SU-DHL-6 (cell line): Measurements from ENCODE around the gene FEN1.

ENCODE experiments used
- H2AFZ ChIP-seq: fragments of 200-600 bp; sonication (generic); 2 replicates; pipeline ENCODE4 v1.6.1; 2014; ENCODE audit warnings: low read depth, mild to moderate bottlenecking, moderate library complexity, mixed read lengths, antibody characterized with exemption, low read length; ENCODE audit not compliant: severe bottlenecking
- H3F3A ChIP-seq: fragments of 200-600 bp; shearing (Covaris generic); 2 replicates; pipeline ENCODE4 v1.6.0; 2016; ENCODE audit warnings: antibody characterized with exemption, mild to moderate bottlenecking; ENCODE audit not compliant: insufficient read depth
- H3K27ac ChIP-seq: fragments of 200-600 bp; sonication (generic); 2 replicates; pipeline ENCODE4 v1.5.1; 2016; ENCODE audit warnings: low read depth, mild to moderate bottlenecking, low read length, moderate library complexity, mixed read lengths
- H3K27me3 ChIP-seq: fragments of 200-600 bp; sonication (generic), shearing (Covaris generic); 2 replicates; pipeline ENCODE4 v1.6.0; 2014; ENCODE audit warnings: mild to moderate bottlenecking, low read length
- H3K36me3 ChIP-seq: fragments of 200-600 bp; sonication (generic); 2 replicates; pipeline ENCODE4 v1.6.1; 2014; ENCODE audit warnings: mild to moderate bottlenecking, low read length, mixed read lengths
- H3K4me2 ChIP-seq: fragments of 300-600, 200-600 bp; shearing (Covaris generic), sonication (generic); 2 replicates; pipeline ENCODE4 v1.6.0; 2014; ENCODE audit warnings: low read length, low read depth, mild to moderate bottlenecking; ENCODE audit not compliant: poor library complexity, severe bottlenecking
- H3K4me3 ChIP-seq: fragments of 200-600 bp; sonication (generic); 2 replicates; pipeline ENCODE4 v1.5.1; 2014; ENCODE audit warnings: antibody characterized with exemption, low read length, mild to moderate bottlenecking, mixed read lengths; ENCODE audit not compliant: insufficient read depth, poor library complexity, severe bottlenecking
- H3K79me2 ChIP-seq: fragments of 200-600 bp; sonication (generic); 2 replicates; pipeline ENCODE4 v1.6.1; 2014; ENCODE audit warnings: mild to moderate bottlenecking, low read length, moderate library complexity; ENCODE audit not compliant: insufficient read depth
- H3K9ac ChIP-seq: fragments of 200-600 bp; sonication (generic); 2 replicates; pipeline ENCODE4 v1.7.0; 2014; ENCODE audit warnings: mild to moderate bottlenecking, low read length
- H3K9me2 ChIP-seq: fragments of 200-600 bp; sonication (generic); replicated peaks from 2 replicates; pipeline ENCODE4 v1.6.1; 2014; ENCODE audit warnings: low read length; ENCODE audit not compliant: insufficient read depth
- H3K9me3 ChIP-seq: fragments of 200-600 bp; sonication (generic); 2 replicates; pipeline ENCODE4 v1.6.1; 2014; ENCODE audit warnings: low read length, mixed read lengths; ENCODE audit not compliant: insufficient read depth
- H4K20me1 ChIP-seq: fragments of 200-600 bp; sonication (generic); 2 replicates; pipeline ENCODE4 v1.6.1; 2014; ENCODE audit warnings: low read depth, mild to moderate bottlenecking, antibody characterized with exemption, low read length, moderate library complexity, mixed read lengths
- CTCF ChIP-seq: fragments of 200-600 bp; sonication (generic); IDR thresholded peaks from one replicate; pipeline ENCODE4 v1.5.1; 2017; ENCODE audit warnings: antibody characterized with exemption, mild to moderate bottlenecking, low read length, moderate library complexity; ENCODE audit not compliant: insufficient read depth, poor library complexity, severe bottlenecking
- EZH2phosphoT487 ChIP-seq: fragments of 200-600 bp; sonication (generic), shearing (Covaris generic); conservative IDR thresholded peaks from 2 replicates; pipeline ENCODE4 v1.6.1; 2018; ENCODE audit warnings: mild to moderate bottlenecking, antibody characterized with exemption, low read length, moderate library complexity, mixed read lengths

Gene FEN1

GRCh38 chr11:61815790-61816735 lies 23.4 kb downstream of the FEN1 start:
- Histone ChIP-seq H3K9me2 (no peaks in the 10 kb centered on the region), H3K4me2 (peak overlapping the region; percentile 64), H3F3A (peaks cover 20% of the 10 kb centered on the region), H3K79me2 (0 out of 2 replicates have a peak, but pooled peaks cover 10% of the 10 kb centered on the region), H3K27me3 (no peaks in the 10 kb centered on the region), H3K9me3 (no peaks in the 10 kb centered on the region), H3K36me3 (no peaks in the 10 kb centered on the region), H3K4me3 (peak overlapping the region; percentile 64), H3K9ac (peak overlapping the region; percentile 73), H4K20me1 (no peaks in the 10 kb centered on the region), H3K27ac (peak overlapping the region; percentile 93), H2AFZ (peak overlapping the region; percentile 2)
- TF ChIP-seq CTCF = no peak
- no peak for TF ChIP-seq EZH2phosphoT487

GRCh38 chr11:61816736-61817455 lies 24.2 kb downstream of the FEN1 start, which contains the start of gene FADS1:
Gene FADS1 (minus strand): TSS chr11:61817003. CDS start chr11:61816929, 74 bp downstream.
- Histone ChIP-seq H3K9me2 (no peaks in the 10 kb centered on the region), H3K36me3 (no peaks in the 10 kb centered on the region), H3K27ac (peak within 1 kb of the TSS; percentile 93), H3K4me2 (peak within 1 kb of the TSS; percentile 64), H3K79me2 (0 out of 2 replicates have a peak, but pooled peaks cover 10% of the 10 kb centered on the region), H3K9ac (peak within 1 kb of the TSS; percentile 73), H3K4me3 (peak within 1 kb of the TSS; percentile 64), H3F3A (peaks cover 20% of the 10 kb centered on the region), H4K20me1 (no peaks in the 10 kb centered on the region), H2AFZ (peak within 1 kb of the TSS; percentile 65), H3K27me3 (no peaks in the 10 kb centered on the region), H3K9me3 (no peaks in the 10 kb centered on the region)
- TF ChIP-seq EZH2phosphoT487 (no peak), CTCF (peak; percentile 67)

GRCh38 chr11:61817471-61818202 lies 24.9 kb downstream of the FEN1 start:
- Histone ChIP-seq H2AFZ (peak overlapping the region; percentile 65), H3K27ac (0 out of 2 replicates have a peak overlapping the region, but pooled peaks have one; percentile 10)

More at GRCh38 chr11:61817471-61818202, 24.9 kb downstream of the FEN1 start:
- H3K79me2 ChIP-seq = 0 out of 2 replicates have a peak, but pooled peaks cover 10% of the 10 kb centered on the region
- H3K9ac ChIP-seq = peak overlapping the region; percentile 73
- no peaks in the 10 kb centered on the region for H3K9me2 ChIP-seq
- peaks cover 20% of the 10 kb centered on the region for H3F3A ChIP-seq
- H3K4me3 ChIP-seq = peak overlapping the region; percentile 64
- peak overlapping the region; percentile 64 for H3K4me2 ChIP-seq
- no peaks in the 10 kb centered on the region for H3K9me3 ChIP-seq
- H4K20me1 ChIP-seq = no peaks in the 10 kb centered on the region
- no peaks in the 10 kb centered on the region for H3K36me3 ChIP-seq
- no peak for TF ChIP-seq CTCF
- TF ChIP-seq EZH2phosphoT487 = no peak
- no peaks in the 10 kb centered on the region for H3K27me3 ChIP-seq
